ENCODE data around the gene OSBPL7. TPM values are rescaled to one million over a fixed set of nuclear protein-coding genes. Genes with fewer than 3 reads are reported as not detected.

Gene OSBPL7
- 0.71 and 1.0 TPM in 2 replicates for total RNA-seq (2014; rRNA removed; shearing (Covaris generic))
- polyA plus RNA-seq (2015; cell fraction: cytosol; rRNA removed): 0.57 and 1.5 TPM in 2 replicates
- 13.7 and 17.5 TPM in 2 replicates for polyA plus RNA-seq (2015; cell fraction: nucleus; rRNA removed)

DNA sequence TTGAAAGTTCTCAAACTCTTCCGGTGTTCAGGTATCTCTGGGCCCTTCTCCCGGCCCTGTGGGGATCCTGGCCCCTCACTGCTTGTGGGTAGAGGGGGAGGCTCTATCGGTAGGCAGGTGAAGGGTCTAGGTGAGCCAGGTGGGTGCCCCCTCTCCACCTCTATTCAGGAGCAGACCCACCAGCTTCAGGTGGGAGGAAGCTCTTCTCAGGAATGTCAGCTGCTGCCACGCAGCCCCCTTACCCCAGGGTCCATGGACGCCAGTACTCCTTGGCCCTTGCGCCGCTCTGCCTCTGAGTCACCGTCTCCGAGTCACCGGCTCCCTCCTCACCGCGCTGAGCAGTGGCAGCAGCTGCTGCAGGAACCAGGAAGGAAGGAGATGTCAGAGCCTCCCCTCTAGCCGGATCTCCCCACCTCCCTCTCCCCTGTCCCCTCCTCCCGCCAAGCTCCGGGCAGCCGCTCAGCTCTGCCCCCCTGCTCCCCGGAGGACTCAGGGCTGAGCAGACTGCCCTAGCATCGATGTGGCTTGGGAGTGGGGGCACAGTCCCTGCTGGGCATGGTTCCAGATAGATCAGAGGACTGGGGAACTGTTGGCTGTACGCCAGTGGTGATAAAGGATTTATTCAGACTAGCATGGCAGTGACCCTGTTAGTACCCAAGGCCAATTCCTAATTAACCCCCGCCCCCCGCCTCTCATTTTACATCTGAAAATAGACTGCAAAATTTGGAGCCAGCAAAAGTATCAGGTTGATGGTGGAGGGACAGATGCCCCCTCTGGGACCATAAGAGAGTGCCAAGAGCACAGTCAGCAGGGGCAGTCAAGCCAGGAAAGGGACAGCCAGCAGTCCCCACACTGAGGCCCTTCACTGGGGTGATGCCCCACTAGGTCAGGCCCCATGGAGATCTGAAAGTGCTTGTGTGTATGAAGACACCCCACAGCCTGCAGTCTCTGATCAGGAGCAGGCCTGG, at the start of gene OSBPL7:
TSS of gene OSBPL7 (minus strand) at position 371 of the 968 bp plus-strand sequence. CDS start 1,516 bp downstream, outside the sequence.
- in situ Hi-C loops (cut with HindIII; ENCODE audit: low pct_unique_long_range_greater_than_20kb, low sequenced_read_pairs): no loop called here
- DNase-seq (ENCODE audit: low read depth, low spot score): peak; percentile 19

DNA sequence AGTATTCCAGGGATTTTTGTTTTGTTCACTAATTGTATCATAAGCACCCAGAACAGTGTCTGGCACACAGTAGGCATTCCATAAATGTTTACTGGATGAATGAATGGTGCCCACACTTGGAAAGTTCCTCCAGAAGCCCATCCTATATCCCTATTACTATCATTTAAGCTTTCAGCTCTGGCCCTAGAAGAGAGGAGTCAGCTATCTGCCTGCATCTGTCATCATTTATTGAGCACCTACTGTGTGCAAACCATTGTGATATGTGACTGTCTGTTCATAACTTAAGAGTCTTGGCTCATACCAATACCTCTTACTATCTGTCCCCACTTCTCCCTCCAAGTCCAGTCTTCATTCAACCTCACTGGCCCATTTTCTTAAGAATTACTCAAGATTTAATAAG, 49.5 kb upstream of the OSBPL7 start:
- in situ Hi-C loops (cut with HindIII; ENCODE audit: low pct_unique_long_range_greater_than_20kb, low sequenced_read_pairs): no loop called here
- DNase-seq (ENCODE audit: low read depth, low spot score): no peak

- in situ Hi-C loops (cut with HindIII; ENCODE audit: low pct_unique_long_range_greater_than_20kb, low sequenced_read_pairs): no loop called here
- no peak for DNase-seq (ENCODE audit: low read depth, low spot score)
These were observed 48.5 kb upstream of the OSBPL7 start for GRCh38 chr17:47870056-47870455.

DNA sequence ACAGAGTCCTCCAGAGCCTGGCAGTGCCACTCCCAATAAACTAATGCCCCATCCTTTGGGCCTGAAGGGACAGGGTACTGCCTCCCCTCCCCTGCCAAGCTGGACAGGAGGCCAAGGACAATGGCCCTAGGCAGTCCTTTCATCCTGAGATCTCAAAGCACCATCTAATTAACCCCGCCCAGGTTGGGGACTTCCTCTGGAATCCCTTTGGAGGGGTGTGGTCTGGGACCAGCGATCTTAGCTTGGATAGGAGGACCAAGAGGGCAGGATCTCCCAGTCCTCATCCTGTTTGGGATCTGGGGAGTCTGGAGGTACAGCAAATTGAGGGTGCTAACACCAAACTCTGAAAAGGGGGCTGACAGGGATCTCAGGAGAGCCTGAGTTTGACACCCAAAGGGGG, 47.5 kb upstream of the OSBPL7 start:
- no peak for DNase-seq (ENCODE audit: low read depth, low spot score)
- in situ Hi-C loops (cut with HindIII; ENCODE audit: low pct_unique_long_range_greater_than_20kb, low sequenced_read_pairs): no loop called here

GRCh38 chr17:47867813-47868533, 46.4 kb upstream of the OSBPL7 start:
- in situ Hi-C loops (cut with HindIII; ENCODE audit: low pct_unique_long_range_greater_than_20kb, low sequenced_read_pairs): no loop called here
- no peak for DNase-seq (ENCODE audit: low read depth, low spot score)

GRCh38 chr17:47866941-47867340, 45.3 kb upstream of the OSBPL7 start:
- in situ Hi-C loops (cut with HindIII; ENCODE audit: low pct_unique_long_range_greater_than_20kb, low sequenced_read_pairs): no loop called here
- DNase-seq (ENCODE audit: low read depth, low spot score): no peak

DNA sequence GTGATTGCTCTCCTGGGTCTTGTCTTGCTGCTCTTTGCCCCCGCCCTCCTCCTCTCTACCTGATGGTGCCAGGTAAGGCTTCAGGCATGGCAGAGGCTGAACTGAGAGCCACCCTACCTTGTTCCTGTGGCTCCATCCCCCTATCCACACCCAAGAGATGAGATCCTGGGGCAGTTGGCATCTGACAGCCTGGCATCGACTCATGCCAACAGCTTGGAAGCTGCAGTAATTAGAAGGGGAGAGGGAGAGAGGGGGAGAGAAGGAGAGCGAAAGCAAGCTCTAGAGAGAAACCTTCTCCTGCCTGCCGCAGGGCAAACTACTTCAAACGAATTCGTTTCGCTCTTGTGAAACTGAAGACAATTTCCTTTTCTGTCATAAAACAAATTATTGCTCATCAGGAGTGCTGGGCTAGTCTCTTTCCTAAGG, 43.2 kb upstream of the OSBPL7 start:
- no peak for DNase-seq (ENCODE audit: low read depth, low spot score)
- in situ Hi-C loops (cut with HindIII; ENCODE audit: low pct_unique_long_range_greater_than_20kb, low sequenced_read_pairs): no loop called here

- in situ Hi-C loops (cut with HindIII; ENCODE audit: low pct_unique_long_range_greater_than_20kb, low sequenced_read_pairs): no loop called here
- no peak for DNase-seq (ENCODE audit: low read depth, low spot score)
These were observed 41.2 kb upstream of the OSBPL7 start for GRCh38 chr17:47862621-47863440.

GRCh38 chr17:47860386-47860785, 38.8 kb upstream of the OSBPL7 start:
- in situ Hi-C loops (cut with HindIII; ENCODE audit: low pct_unique_long_range_greater_than_20kb, low sequenced_read_pairs): no loop called here
- no peak for DNase-seq (ENCODE audit: low read depth, low spot score)

- in situ Hi-C loops (cut with HindIII; ENCODE audit: low pct_unique_long_range_greater_than_20kb, low sequenced_read_pairs): no loop called here
- DNase-seq (ENCODE audit: low read depth, low spot score): no peak
These were observed 36.2 kb upstream of the OSBPL7 start for GRCh38 chr17:47857551-47858455.

DNA sequence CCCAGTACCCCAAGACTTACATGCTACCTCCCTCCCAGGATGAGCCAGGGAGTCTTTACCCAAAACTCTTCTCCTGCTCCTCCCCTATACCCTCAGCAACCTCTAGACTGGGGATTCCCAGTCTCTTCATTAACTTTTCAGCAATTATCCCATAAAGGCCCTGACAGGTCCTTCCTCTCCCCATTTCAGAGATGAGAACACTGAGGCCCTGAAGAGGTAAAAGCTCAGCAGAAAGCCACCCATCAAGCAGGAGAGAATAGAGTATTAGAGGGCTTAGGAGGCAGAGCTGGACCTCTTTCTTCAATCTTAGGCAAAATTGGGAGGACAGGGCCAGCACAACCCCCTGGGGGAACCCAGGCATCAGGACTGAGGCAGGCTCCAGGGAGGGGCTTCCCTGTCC, 35.2 kb upstream of the OSBPL7 start:
- DNase-seq (ENCODE audit: low read depth, low spot score): no peak
- in situ Hi-C loops (cut with HindIII; ENCODE audit: low pct_unique_long_range_greater_than_20kb, low sequenced_read_pairs): no loop called here

DNA sequence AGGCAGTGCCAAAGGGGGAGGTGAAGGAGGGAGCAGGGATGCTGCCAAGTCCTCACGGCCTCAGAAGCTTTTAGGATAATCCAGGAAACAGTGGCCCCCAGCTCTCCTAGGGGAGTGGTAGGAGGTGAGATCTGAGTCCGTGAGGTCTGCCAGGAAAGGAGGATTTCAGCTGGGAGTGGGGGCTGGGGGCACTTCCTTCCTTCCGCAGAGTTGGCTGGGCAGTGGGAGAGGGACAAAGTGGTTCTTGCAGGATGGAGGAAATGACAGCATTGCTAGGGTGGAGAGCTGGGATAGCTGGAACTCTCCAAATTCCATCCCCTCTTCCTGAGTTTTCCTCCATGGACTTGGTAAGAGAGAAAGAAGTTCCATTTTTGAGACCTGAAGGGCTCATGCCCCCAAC, 34.1 kb upstream of the OSBPL7 start:
- in situ Hi-C loops (cut with HindIII; ENCODE audit: low pct_unique_long_range_greater_than_20kb, low sequenced_read_pairs): no loop called here
- DNase-seq (ENCODE audit: low read depth, low spot score): no peak

GRCh38 chr17:47853616-47854015, 32.0 kb upstream of the OSBPL7 start:
- in situ Hi-C loops (cut with HindIII; ENCODE audit: low pct_unique_long_range_greater_than_20kb, low sequenced_read_pairs): no loop called here
- DNase-seq (ENCODE audit: low read depth, low spot score): no peak

DNA sequence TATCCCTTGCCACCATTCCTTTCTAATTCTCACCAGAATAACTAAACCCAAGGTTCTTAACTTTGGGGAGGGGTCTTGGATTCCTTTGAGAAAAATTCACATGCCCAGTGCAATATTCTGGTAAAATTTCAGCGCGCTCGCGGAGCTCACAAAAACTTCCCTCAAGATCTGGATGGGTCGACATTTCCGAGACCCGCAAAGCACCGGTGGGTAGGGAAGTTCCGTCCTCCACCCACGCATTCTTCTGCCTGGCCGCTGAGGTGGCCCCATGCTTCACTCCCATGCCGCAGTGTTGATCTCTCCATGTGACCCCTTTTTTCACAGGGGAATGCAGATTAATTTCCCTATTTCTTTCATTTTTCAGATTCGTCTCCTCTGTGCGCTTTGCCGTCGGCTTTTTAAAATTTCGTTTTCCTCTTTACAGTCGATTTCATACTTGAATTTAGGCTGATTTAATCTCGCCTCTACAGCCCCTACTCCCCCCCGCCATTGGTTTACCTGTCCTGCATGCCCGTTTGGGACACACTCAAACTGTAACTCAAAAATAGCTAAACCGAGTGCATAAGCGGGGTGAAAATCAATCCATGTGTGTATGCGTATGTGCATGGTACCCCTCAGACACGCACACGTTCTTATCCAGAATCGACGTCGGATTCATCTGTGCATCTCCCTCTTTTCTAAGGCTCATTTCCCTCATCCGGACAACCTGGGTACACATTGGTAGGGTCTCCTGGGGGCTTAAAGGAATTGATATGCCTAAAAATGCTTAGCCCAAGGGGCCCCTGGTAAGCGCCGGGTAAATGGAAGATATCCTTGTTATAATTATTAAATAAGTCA, 30.7 kb upstream of the OSBPL7 start:
- DNase-seq (ENCODE audit: low read depth, low spot score): no peak
- in situ Hi-C loops (cut with HindIII; ENCODE audit: low pct_unique_long_range_greater_than_20kb, low sequenced_read_pairs): no loop called here

- no peak for DNase-seq (ENCODE audit: low read depth, low spot score)
- in situ Hi-C loops (cut with HindIII; ENCODE audit: low pct_unique_long_range_greater_than_20kb, low sequenced_read_pairs): no loop called here
These were observed 30.1 kb upstream of the OSBPL7 start for GRCh38 chr17:47851764-47852112.

Measured in SK-MEL-5 (cell line).